Hepatocyte (in vitro differentiated cells): ENCODE data around the gene MICAL2.

Experiments used
- CTCF ChIP-seq: fragments of 200-600 bp; sonication (generic); IDR thresholded peaks from 2 replicates; pipeline ENCODE4 v1.5.1; 2016; ENCODE audit warnings: antibody characterized with exemption, mild to moderate bottlenecking; ENCODE audit not compliant: poor library complexity
- EZH2 ChIP-seq: fragments of 200-600 bp; sonication (generic); IDR thresholded peaks from 2 replicates; pipeline ENCODE4 v1.6.1; 2016; ENCODE audit warnings: antibody characterized with exemption, mild to moderate bottlenecking, borderline replicate concordance

DNA sequence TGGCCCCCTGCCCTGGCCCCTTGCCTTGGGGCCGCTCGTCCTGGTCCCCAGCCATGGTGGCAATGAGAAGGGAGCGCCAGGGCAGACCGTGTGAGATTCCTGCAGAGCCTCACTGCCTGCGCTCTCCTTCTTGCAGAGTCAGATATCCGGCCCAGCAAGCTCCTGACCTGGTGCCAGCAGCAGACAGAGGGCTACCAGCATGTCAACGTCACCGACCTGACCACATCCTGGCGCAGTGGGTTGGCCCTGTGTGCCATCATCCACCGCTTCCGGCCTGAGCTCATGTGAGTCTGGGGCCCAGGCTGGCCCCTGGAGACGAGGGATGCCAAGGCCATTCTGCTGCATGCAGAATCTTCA is 114.1 kb downstream of the MICAL2 start:
- TF ChIP-seq CTCF (no peak), EZH2 (no peak)
